Chondrocyte (in vitro differentiated cells): ENCODE data around the gene NUAK1. TPM values are rescaled to one million over a fixed set of nuclear protein-coding genes. Genes with fewer than 3 reads are reported as not detected.

Source experiments
- DNase-seq: peaks from one replicate; pipeline ENCODE4 v3.0.0; 2021; ENCODE audit warnings: mixed read lengths, low spot score
- H3K27ac Mint-ChIP-seq: one replicate; pipeline ENCODE4 v1.8.0; 2021; ENCODE audit warnings: mild to moderate bottlenecking, moderate library complexity, mixed read lengths; ENCODE audit not compliant: unreplicated experiment
- H3K27me3 Mint-ChIP-seq: 2 replicates; pipeline ENCODE4 v1.8.0; 2021; ENCODE audit warnings: low read depth, mixed read lengths
- H3K36me3 Mint-ChIP-seq: 2 replicates; pipeline ENCODE4 v1.8.0; 2021; ENCODE audit warnings: low read depth, mixed read lengths
- H3K4me1 Mint-ChIP-seq: 2 replicates; pipeline ENCODE4 v1.8.0; 2021; ENCODE audit warnings: low read depth, mild to moderate bottlenecking, mixed read lengths
- H3K4me3 Mint-ChIP-seq: one replicate; pipeline ENCODE4 v1.8.0; 2021; ENCODE audit warnings: mild to moderate bottlenecking, moderate library complexity, mixed read lengths; ENCODE audit not compliant: unreplicated experiment
- H3K9me3 Mint-ChIP-seq: 2 replicates; pipeline ENCODE4 v1.8.0; 2021; ENCODE audit warnings: low read depth, mixed read lengths
- CTCF ChIP-seq: fragments of 200-600 bp; sonication (generic); IDR thresholded peaks from 2 replicates; pipeline ENCODE4 v1.5.0; 2021; ENCODE audit warnings: antibody characterized with exemption, mild to moderate bottlenecking, moderate library complexity
- total RNA-seq: library from RNA; stranded (reverse); gene quantifications from 3 replicates; pipeline ENCODE4 v1.2.1, GENCODE V29; 2021

Gene NUAK1
- total RNA-seq, 1 donor from 2014 or later = 78.1 TPM

GRCh38 chr12:106039242-106039641, 99.5 kb downstream of the NUAK1 start:
- Mint-ChIP-seq H3K4me1 (no peaks in the 10 kb centered on the region), H3K9me3 (no peaks in the 10 kb centered on the region), H3K36me3 (peaks cover 16% of the 10 kb centered on the region), H3K27me3 (no peaks in the 10 kb centered on the region), H3K27ac (no peak overlapping the region), H3K4me3 (no peak overlapping the region)
- no peak for TF ChIP-seq CTCF
- no peak for DNase-seq

- H3K9me3 Mint-ChIP-seq = no peaks in the 10 kb centered on the region
- DNase-seq = no peak
- peaks cover 13% of the 10 kb centered on the region for H3K36me3 Mint-ChIP-seq
- no peaks in the 10 kb centered on the region for H3K27me3 Mint-ChIP-seq
- peaks cover 9% of the 10 kb centered on the region for H3K4me1 Mint-ChIP-seq
- H3K4me3 Mint-ChIP-seq = no peak overlapping the region
- TF ChIP-seq CTCF = no peak
- H3K27ac Mint-ChIP-seq = no peak overlapping the region
Measured at GRCh38 chr12:106037524-106038298, 101.0 kb downstream of the NUAK1 start.

GRCh38 chr12:106035421-106035820, 103.3 kb downstream of the NUAK1 start:
- Mint-ChIP-seq H3K9me3 (no peaks in the 10 kb centered on the region), H3K4me3 (no peak overlapping the region), H3K36me3 (peaks cover 4% of the 10 kb centered on the region), H3K27me3 (no peaks in the 10 kb centered on the region), H3K4me1 (peaks cover 28% of the 10 kb centered on the region), H3K27ac (no peak overlapping the region)
- no peak for TF ChIP-seq CTCF
- DNase-seq = no peak

- H3K27me3 Mint-ChIP-seq = no peaks in the 10 kb centered on the region
- DNase-seq = no peak
- no peak for TF ChIP-seq CTCF
- peaks cover 39% of the 10 kb centered on the region for H3K4me1 Mint-ChIP-seq
- no peaks in the 10 kb centered on the region for H3K9me3 Mint-ChIP-seq
- H3K36me3 Mint-ChIP-seq = peaks cover 4% of the 10 kb centered on the region
- H3K4me3 Mint-ChIP-seq = no peak overlapping the region
- no peak overlapping the region for H3K27ac Mint-ChIP-seq
Measured at GRCh38 chr12:106034316-106034715, 104.4 kb downstream of the NUAK1 start.

- no peak overlapping the region for H3K4me3 Mint-ChIP-seq
- peaks cover 44% of the 10 kb centered on the region for H3K4me1 Mint-ChIP-seq
- H3K9me3 Mint-ChIP-seq = no peaks in the 10 kb centered on the region
- H3K36me3 Mint-ChIP-seq = peaks cover 4% of the 10 kb centered on the region
- no peaks in the 10 kb centered on the region for H3K27me3 Mint-ChIP-seq
- peak overlapping the region; percentile 9 for H3K27ac Mint-ChIP-seq
- TF ChIP-seq CTCF = no peak
- DNase-seq = no peak
Measured at GRCh38 chr12:106033161-106033675, 105.5 kb downstream of the NUAK1 start.
